Measurements from ENCODE around the gene MAGED4B.
A peak's percentile ranks its signal among the peaks of the same experiment; 100 is the strongest.
"Not testable (repeated sequence)": the region's sequence is repeated elsewhere in the genome, so short reads cannot be mapped to it uniquely, and the experiment has no call there.

The MAGED4B gene, protein sequence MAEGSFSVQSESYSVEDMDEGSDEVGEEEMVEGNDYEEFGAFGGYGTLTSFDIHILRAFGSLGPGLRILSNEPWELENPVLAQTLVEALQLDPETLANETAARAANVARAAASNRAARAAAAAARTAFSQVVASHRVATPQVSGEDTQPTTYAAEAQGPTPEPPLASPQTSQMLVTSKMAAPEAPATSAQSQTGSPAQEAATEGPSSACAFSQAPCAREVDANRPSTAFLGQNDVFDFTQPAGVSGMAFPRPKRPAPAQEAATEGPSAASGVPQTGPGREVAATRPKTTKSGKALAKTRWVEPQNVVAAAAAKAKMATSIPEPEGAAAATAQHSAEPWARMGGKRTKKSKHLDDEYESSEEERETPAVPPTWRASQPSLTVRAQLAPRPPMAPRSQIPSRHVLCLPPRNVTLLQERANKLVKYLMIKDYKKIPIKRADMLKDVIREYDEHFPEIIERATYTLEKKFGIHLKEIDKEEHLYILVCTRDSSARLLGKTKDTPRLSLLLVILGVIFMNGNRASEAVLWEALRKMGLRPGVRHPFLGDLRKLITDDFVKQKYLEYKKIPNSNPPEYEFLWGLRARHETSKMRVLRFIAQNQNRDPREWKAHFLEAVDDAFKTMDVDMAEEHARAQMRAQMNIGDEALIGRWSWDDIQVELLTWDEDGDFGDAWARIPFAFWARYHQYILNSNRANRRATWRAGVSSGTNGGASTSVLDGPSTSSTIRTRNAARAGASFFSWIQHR

DNA sequence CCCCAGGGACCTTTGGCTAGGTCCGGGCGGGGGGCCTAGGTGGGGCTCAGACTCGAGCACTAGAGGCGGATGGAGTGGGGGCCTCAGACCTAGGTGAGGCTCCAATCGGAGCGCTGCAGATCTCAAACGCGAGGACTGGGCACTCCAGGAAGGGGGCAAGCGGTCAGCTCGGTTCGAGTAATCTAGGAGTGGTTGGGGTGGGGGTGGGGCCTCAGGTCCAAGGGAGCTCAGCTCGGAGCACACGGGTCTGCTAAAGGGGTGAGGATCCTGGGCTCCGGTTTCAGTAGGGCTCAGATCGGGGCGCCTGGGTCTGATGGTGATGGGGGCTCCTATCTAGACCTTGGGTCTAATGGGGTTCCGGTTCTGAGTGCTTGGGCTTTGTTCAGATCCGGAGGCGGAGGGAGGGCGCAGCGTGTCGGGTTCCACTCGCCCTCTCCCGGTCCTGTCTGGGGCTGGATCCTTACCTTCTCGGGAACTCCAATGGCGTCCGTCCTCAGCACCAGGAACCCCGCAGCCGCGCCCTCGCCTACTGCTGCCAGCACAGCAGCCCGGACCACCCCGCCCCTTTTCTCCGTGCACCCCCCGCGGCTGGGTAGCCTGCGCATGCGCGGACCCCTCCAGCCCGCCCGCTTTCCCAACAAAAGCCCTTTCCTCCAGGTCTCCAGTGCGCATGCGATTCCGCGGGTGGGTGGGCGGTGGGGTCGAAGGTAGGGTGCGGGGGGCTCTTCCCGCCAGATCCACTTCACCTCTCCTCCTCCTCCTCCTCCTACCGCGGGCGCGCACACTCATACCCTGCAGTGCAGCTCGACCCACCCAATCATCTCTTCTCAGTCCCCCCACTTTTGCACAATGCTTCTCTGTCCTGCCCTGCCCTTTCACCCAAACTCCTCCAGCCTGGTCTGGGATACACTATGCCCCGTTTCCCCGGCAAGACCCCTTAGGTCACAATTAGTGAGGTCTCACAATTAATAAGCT is at the start of gene MAGED4B:
Gene MAGED4B, minus strand, starts transcription at position 518 of the 975 bp plus-strand sequence. CDS start 1,011 bp downstream, outside the sequence.
- not testable (repeated sequence) for DNase-seq

GRCh38 chrX:52118262-52118661 is 49.3 kb upstream of the MAGED4B start:
- DNase-seq = no peak

- peak; percentile 56 for DNase-seq
Measured at GRCh38 chrX:52082578-52082977, 13.6 kb upstream of the MAGED4B start.

GRCh38 chrX:52078131-52078530 is 9.1 kb upstream of the MAGED4B start:
- DNase-seq = peak; percentile 60

DNA sequence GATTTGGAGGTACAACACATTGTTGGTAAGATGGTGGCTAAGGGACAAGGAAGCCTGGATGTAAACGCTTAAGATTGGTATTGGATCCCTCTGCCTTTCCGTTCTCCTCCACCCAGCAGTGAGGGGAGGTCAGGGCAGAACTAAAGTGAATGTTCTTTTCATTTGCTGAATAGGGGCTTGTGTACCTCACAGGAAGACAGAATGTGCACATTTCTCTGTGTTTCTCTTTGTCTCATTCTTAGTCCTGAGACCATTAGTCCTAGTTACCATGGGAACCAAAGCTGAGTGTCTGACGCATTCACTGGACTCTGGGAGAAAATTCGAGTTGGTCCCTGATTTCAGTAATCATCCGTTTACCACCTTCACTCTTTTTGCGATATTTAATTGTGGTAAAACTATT is 26.7 kb downstream of the MAGED4B start:
- DNase-seq = not testable (repeated sequence)

- DNase-seq = no peak
Measured at GRCh38 chrX:52034211-52034610, 34.8 kb downstream of the MAGED4B start.

DNA sequence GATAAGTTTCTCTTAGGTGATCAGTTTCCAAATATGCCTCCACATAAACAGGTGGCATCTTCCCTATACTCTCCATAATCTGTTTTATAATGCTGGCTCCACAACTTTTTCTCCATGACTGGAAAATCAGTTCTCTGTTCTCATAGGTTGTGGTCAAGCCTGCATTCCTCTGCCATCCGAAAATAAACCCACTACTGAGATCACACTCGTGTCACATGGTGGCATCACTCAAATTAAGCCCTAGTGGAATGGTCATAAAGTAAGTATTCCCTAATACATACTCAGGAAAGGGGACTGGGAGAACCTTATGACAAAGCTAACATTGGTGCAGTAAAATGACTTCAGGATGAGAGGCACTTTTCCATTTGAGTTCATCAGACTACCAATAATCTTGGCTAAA is 37.6 kb downstream of the MAGED4B start:
- no peak for DNase-seq

GRCh38 chrX:52015794-52016193 is 53.2 kb downstream of the MAGED4B start:
- no peak for DNase-seq
